NOMO-1 treated with DMSO at 0.1 percent for 48 hours (cell line): ENCODE measurements around the gene KCNQ1.

Experiments used
- DNase-seq: peaks from one replicate; lab custom pipeline; 2025; ENCODE audit not compliant: unreplicated experiment; lab: John Stamatoyannopoulos, UW

Gene KCNQ1

DNA sequence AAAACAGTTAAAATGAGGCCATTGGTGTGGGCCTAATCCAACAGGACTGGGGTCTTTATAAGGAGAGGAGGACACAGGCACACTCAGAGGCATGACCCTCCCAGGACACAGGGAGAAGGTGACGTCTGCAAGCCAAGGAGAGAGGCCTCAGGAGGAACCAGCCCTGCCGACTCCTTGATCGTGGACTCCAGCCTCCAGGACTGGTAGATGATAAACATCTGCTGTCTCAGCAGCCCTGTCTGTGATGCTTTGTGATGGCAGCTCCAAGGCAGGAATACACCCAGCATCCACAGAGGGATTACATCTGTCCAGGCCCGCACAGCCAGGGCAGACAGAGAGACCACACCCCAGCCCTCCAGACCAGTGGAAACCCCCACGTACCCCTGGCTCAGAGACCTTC, 422.3 kb downstream of the KCNQ1 start:
- no peak for DNase-seq

DNA sequence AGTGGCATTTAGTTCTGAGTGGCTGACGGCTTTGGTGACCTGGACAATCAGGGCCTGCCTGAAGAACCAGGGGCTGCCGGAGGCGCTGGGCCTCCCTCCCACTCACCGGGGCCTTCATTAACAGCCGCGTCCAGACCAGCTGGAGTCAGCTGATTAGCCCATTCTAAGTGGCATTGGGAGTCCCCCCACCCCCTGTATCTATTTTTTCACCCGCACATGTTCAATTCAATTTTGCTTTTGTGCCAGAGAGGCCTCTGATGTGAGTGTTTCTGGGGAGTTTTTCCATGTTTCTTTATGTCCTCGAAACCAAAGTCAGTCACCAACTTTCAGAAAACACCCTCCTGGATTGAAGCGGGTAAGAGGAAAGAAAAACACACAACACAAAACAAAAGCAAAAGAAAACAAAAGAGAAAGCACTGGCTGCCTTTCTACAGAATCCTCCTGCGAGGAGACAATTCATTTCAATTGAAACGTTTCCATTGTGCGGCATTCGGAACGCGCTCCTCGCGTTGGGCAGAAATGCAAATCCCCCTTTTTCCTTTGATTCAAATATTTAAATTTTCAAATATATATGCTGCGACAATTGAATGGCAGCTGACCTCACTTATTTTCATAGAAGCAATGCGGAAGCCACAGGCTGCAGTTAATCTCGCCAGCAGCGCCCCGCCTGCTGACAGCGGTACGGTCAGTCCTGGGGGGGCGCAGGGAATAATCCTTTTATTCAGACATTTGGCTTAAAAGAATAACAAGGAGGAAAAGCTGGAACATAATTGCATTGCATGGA, 423.1 kb downstream of the KCNQ1 start:
- no peak for DNase-seq

DNA sequence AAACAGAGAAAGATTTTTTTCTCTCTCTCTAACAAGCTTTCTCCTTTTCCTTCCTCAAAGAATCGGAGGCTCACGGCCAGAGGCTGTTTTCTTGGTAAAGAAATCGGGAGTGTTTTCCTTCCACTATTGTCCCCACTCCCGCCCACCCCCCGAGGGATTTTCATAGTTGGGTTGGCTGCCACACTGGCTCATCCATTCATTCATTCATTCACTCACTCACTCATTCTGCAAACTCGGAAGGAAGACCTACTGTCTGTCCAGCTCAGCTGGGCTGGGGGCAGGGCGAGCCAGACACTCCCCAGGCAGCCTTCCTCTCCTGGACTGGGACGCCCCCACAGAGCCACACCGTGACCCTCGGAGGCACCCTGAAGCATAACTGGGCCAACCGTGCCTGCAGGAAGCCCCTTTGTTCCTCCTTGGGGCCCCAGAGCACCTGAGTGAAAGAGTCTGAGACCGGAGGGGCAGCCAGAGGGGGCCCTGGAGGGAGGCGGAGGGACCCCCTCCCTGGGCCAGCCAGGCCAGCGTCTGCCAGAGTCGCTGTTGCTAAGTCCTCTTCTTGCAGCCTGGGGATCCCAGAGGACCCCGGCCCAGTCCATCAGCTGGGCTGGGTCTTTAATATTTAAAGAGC, 423.8 kb downstream of the KCNQ1 start:
- no peak for DNase-seq

DNA sequence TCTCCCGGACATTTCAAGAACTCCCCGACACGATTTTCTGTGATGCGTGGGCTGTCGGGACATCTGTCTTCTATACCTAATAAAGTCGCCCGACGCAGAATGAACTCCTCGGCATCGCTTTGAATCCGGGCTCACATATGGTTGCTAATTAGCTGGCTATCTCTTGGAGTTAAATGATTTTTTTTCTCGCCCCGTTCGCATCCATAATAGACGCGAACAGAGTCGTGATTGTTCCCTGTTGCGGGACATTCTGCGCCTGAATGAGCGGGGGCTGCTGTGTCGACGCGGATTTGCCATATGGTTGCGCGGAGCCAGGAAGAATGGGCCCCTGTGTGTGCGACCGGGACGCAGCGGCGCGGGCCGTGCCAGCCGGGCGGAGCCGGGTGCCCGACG, 424.3 kb downstream of the KCNQ1 start:
- DNase-seq = no peak

DNA sequence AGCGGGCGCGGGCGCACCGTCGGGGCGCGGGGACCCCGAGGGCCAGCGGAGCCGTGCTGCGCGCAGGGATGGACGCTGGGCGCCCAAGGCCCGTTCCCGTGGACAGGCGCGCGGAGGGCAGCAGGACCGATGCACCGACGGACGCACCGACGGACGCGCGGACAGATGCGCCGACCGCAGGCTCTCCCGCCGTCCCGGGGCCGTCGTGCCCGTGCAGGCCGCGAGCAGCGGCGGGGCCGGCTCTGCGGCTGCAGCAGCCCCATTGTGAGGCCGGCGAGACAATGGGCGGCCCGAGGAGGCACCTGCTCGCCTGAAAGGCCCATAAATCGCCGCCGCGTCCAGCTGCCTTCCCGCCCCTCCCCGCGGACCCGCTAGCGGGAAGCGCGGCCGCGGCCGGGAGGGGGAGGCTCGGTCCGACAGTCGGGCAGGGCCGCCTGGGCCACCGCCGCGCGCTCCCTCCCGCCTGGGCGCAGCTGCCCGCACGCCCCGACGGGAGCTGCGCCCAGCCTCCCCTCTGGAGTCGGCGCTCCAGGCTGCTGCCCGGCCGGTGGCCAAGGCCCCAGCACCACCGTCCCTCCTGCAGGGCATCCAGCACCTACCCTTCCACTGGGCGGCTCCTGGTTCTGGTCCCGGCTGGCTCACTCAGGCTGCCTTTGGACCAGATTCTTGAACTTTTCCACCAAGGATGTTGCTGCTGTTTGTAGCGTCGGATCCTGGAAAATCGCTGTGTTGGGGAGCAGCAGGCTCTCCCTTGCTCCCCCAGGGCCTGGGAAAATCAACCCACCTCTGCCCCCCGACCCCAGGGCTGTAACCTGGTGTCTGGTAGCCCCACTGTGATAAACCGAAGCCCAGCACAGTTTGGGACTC, 425.0 kb downstream of the KCNQ1 start:
- no peak for DNase-seq

DNA sequence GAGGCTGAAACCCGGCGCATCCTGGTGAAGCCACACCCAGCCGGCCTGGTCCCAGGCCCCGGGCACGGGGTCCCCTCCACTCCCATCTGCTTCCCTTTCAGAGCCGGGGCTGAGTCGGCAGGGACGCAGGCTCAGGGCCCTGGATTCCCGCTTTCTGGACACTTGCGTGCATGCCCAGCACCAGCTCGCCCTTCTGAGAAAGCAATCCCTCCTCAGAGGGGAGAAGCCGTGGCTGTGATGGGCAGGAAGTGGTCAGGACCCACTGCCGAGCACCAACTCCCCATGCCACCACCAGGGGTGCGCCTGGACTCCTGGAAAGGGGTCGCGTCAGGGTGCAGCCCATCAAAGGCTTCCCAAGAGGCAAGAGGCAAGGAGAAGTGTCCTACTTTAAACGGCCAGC, 425.7 kb downstream of the KCNQ1 start:
- no peak for DNase-seq

DNA sequence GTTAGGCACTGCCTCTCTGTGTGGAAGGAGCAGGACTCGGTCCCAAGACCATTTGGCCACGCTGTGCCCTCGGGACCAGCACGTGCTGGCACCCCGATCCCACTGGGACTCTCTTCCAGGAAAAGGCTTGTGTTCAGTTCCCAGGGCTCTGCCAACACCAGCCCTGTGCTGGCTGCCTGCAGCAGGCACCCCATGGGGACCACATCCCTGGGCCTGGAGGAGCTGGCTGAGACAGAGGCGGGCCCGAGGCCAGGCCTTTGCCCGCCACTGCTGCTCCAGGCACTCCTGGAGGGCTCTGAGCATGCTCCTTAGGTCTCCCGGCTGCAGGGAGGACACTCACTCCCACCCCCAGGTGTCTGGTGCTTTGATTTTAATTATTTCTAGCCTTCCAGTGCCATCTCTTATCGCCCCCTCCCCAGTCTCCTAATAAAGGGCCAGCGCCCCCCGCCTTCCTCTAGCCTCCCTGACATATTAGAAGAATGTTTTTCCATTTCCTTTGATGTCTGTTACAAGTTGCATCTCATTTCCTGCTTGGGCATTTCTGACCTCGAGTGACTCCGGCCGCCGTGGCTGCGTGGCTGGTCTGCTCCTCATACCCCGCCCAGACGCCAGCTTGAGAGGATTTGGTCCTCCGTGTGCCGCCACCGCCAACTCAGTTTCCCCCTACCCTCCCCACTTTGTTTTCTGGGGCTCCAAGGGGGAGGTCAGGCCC, 426.3 kb downstream of the KCNQ1 start:
- no peak for DNase-seq

DNA sequence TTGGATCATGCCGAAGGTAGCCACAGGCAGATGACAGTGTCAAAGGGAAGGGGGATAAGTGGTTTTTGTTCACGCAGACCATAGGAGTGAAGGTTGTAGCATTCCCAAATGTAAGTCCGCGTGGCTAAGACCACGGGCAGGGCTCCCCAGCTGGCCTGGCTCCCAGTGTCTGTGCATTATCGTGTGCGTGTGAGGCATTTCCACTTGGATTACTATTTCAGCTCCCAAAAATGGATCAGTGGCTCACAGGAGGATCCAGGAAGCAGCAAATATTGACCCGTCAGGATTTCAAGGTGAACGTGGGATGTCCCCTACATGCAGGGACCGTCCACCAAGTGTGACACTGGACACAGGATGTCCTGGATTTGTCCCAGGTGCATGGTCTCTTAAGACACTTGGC, 430.2 kb downstream of the KCNQ1 start:
- no peak for DNase-seq

DNA sequence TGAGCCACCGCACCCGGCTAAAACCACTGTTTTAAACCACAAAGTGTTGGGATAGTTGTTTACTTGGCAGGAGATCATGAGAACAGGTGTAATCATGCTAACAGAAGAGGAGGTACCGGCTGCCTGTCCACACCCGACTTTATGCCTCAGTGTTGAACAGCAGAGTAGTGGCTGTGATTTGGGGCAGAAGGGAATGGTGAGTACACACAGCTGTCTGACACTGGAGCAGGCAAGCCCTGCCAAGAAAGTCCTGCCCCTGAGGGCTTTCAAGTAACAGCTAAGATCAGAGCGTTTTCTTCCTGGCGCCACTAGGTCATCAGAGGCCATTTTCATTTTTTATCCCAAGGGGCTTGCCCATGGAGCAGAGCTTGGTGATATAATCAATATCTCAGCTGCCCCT, 432.7 kb downstream of the KCNQ1 start:
- DNase-seq = no peak

DNA sequence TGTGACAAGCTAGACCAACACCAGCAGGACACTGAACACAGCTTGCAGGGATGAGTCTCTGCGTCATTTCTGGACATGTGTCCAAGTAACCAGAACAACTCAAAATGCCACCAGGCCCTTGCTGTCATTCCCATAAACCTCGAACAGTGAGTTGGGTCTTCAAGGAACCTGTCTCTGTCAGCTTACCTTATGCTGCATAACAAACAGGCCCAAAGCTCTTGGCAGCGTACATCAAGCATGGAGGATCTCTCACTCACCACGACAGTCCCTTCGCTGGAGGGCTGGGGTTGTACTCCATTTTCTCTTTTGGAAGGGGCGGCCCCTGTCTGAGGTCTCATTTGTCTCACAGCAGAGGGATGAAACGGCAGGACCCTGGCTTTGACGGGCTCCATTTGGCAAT, 434.0 kb downstream of the KCNQ1 start:
- no peak for DNase-seq

DNA sequence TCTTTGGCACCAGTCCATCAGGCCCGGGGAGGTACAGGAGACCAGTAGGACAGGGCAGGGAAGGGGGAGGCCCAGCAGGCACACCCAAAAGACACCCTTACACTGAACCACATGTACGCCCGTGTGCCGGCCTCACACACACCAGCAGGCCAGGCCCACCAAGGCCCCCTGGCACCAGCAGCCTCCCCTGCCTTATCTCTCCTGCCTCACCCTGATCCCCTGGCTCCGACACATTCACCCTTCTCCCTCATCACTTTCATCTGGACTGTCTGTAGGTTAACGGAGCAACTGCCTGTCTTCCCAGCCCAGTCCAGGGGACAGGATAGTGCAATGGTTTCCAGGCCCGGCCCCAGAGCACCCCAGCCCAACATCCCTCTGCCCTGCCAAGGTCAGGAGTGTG, 435.8 kb downstream of the KCNQ1 start:
- no peak for DNase-seq

DNA sequence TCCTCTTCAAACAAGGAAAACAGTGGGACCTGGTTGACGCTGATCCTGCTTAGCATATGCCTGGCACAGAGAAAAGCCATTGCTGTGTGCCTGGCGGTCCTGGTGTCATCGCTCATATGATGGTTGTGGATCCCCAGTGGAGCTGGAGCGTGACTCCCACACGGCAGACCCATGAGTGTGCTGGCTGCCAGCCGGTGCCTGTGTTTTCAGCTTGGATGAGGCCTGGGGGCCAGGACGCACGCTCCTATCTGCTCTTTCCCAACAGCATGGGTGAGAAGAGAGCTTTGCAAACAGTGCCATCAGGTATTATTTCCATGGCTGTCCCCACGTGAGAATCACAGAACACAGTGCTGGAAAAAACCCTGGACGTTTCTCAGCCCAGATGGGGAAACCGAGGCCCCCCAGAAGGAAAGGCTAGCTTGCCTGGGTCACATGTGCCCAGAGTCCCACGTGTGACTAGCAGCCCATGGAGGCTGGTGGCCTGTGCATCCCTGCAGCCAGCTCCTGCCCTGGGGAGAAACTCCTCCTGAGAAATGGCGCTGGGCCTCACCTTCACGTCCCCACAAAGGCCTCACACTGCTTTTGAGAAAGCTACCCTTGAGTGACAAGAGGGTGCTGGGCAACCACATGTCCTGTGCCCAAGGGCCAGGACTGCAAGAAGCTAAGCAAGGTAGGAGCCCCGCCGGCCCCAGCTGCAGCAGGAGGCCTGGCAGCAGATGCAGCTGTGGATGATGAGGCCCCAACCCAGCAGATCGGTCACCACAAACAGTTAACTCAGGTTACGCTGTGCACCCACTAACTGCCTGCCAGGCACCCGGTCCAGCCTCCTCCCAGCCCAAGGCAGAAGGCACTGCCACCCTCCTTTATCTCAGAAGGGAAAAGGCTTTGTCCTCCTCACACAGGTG, 436.5 kb downstream of the KCNQ1 start:
- DNase-seq = no peak

DNA sequence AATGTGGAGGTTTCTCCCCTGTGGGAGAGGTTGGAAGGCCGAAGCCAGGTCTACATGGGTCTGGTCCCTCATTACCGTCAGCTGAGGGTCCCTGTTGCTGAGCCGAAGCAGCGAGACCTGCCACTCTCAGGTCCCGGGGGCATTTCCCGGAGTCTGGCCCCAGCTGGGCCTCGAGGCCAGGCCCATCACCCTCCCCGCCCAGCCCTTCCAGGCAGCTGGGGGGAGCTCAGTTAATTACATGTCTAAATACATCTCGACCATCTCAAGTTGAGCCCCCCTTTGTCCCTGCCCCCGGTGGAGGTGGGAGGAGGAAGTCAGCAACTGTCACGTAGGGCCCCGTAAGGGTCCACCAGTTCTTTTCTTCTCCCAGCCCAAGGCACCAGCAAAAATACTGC, 437.2 kb downstream of the KCNQ1 start:
- DNase-seq = no peak

DNA sequence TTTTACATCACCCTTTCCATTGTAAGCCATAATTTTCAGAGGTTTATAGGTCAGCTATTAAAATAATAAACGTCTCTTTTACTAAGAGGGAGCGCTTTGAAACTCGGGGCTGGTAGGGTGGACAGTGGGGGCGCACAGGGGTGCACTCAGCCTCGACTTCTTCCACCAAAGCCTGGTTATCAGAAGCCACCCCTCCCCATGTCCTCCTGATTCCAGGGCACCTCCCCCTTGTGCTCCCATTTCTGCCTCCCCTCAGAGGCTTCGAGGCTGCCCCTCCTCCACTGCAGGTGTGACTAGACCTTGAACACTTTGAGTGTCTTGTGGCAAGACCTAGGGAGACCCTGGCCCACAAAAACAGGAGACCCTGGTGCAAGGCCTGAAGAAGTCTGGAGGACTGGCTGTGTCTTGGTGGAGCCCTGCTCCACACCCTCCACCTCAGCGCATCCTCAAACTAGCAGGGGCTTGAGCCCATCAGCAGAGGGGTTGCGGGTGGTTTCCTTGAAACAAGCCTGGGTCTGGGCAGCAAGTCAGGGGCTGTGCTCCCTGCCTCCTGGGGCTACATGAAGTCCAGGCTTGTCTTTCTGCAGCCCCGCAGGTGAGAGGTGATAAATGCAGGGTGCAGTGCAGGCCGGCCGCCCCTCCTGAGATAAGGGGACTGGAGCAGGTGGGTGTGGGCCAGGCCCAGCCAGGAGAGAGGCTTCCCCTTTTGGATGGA, 437.7 kb downstream of the KCNQ1 start:
- no peak for DNase-seq

DNA sequence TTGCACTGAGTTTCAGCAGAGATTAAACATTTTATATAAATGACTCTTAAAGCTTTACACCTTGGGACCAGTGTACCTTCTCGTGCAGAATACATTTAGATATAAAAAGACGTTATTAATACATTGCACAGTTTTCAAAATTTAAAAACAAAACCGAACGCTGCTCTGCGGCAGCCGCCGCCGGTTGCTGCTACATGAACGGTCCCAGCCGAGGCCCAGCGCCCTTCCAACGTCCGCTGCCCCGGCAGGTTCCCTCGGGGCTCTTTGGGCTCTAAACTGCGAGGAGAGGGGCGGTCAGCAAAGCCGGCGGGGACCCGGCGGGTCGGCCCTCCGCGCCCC, 438.8 kb downstream of the KCNQ1 start:
- DNase-seq = no peak

DNA sequence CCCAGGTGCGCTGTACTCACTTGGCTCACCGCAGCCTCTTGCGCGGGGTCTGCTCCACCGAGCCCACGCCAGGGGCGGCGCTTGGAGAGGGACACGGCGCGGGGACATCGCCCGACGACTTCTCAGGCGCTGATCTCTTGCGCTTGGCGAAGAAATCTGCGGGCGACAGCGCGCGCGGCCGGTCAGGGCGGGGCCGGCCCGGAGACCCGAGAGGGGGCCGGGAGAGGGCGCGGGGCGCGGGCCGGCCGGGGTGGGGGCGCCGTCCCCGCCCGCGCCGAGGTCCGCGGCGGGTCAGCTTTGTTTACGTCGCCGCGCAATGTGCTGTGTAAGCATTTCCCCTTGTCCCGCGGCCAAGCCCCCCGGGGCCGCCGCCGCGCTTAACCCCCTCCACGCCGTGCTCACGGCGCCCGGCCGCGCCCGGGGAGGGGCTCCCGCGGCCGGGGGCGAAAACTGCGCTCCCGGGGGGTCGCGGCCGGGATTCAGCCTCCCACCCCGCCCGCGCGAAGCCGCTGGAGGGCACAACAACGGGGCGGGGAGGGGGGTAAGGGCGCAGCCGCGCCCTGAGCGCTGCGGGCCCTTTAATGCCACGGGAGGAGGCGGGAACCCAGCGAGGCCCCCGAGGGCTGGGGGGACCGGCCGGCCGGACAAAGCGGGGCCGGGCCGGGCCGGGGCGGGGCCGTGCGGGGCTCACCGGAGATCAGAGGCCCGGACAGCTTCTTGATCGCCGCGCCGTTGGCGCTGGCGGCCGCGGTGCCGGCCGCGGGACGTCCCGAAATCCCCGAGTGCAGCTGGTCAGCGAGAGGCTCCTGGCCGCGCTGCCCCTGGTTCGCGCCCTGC, 439.4 kb downstream of the KCNQ1 start:
- DNase-seq = no peak

DNA sequence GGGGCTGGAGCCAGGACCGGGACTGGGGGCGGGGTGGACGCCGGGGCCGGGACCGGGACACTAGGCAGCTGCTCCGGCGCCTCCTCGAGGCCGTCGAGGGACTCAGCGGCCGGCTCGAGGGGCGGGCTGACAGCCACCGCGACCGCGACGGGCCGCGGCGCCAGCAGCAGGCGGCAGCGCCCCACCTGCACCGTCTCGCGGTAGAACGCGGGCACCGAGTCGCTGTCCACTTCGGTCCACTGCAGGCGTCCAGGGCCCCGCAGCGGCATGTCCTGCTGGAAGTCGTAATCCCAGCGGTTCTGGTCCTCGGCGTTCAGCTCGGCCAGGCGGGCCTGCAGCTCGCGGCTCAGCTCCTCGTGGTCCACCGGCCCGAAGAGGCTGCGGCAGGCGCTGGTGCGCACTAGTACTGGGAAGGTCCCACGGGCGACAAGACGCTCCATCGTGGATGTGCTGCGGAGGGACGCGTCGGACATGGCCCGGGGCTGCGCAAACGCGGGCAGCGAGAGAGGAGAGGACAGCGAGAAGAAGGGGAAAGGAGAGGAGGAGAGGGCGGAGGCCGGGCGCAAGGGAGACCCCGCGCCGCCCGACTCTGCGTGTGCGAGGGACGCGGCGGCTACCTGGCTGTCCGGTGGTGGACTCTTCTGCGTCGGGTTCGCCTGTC, 440.3 kb downstream of the KCNQ1 start:
- peak; percentile 56 for DNase-seq

DNA sequence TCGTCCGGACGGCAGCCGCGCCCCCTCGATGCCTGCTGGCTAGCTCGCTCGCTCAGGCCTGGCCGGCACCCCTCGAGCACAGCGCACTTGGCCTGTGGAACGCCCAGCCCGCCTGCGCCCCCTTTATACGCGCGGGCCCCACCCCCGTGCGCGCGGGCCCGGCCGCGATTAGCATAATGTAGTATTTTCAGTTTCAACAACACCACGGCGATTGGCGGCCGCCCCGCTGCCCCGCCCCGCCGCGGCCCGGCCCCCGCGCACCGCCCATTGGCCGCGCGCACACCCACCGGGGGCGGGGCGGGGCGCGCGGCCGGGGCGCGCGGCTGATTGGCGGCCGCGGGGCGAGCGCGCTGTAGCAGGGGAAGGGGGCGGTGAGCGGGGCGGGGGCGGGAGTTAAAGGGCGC, 440.9 kb downstream of the KCNQ1 start, which contains the start of gene CDKN1C:
Gene CDKN1C (minus strand): TSS at position 98 of the 404 bp plus-strand sequence. CDS start 319 bp downstream, outside the sequence.
- DNase-seq = peak; percentile 80
